ENCODE measurements around the gene LDB2.

- no peak for TF ChIP-seq POLR2A (IDR thresholded peaks at IDR 0.05; ENCODE audit: low read depth, low read length)
- no peak for TF ChIP-seq TAF1 (IDR thresholded peaks at IDR 0.05; ENCODE audit: borderline replicate concordance, low read depth, low read length)
- no peak for TF ChIP-seq POLR2AphosphoS5 (IDR thresholded peaks at IDR 0.05; ENCODE audit: low read depth, low read length)
Observed at GRCh38 chr4:16597443-16597842, 301.0 kb downstream of the LDB2 start.
